ENCODE data around the gene LHX4. TPM values are rescaled to one million over a fixed set of nuclear protein-coding genes. Genes with fewer than 3 reads are reported as not detected.

Gene LHX4
- total and polyA plus RNA-seq, 2 of the 4 experiments (the other 2 are of a cell fraction), result 0.05 to 0.18 TPM

- CTCF ChIA-PET, result no interaction called here
- TF ChIP-seq RAD21 (IDR thresholded peaks at IDR 0.05; ENCODE audit: low read length) (no peak), RCOR1 (IDR thresholded peaks at IDR 0.05; ENCODE audit: insufficient replicate concordance, low read length) (no peak), CHD1 (IDR thresholded peaks at IDR 0.05; ENCODE audit: low read depth, low read length) (no peak)
- Histone ChIP-seq H2BK120ac (ENCODE audit: low read depth, low read length) (no peak overlapping the region), H3K4me3 (ENCODE audit: insufficient read depth, low read depth, low read length) (no peak overlapping the region), H3K14ac (replicated peaks; ENCODE audit: low read depth, low read length) (no peak overlapping the region), H3K79me1 (ENCODE audit: low read depth in 1 of 2, low read length in 2 of 2) (no peaks in the 10 kb centered on the region), H3K9ac (ENCODE audit: low read depth, low read length) (no peak overlapping the region), H2BK15ac (ENCODE audit: low read depth, low read length) (no peak overlapping the region), H2AK5ac (ENCODE audit: low read depth, low read length) (no peak overlapping the region), H3K27ac (ENCODE audit: insufficient read depth, low read length) (no peak overlapping the region), H3K9me1 (ENCODE audit: insufficient read depth, low read length) (peaks cover 4% of the 10 kb centered on the region; the same call in 1 of the 2 replicates), H3K23ac (ENCODE audit: low read depth, low read length) (no peak overlapping the region), H2AK9ac (replicated peaks; ENCODE audit: low read depth, low read length, poor library complexity) (no peak overlapping the region), H4K5ac (ENCODE audit: low read depth, low read length) (no peak overlapping the region), H3K56ac (ENCODE audit: extremely low read depth, insufficient read depth, low read length) (no peak overlapping the region), H2AFZ (replicated peaks; ENCODE audit: low read length, poor library complexity) (no peak overlapping the region), H3K4me1 (ENCODE audit: control insufficient read depth, insufficient read depth, low read length) (peaks cover 4% of the 10 kb centered on the region; the same call in 1 of the 2 replicates), H3K4ac (ENCODE audit: low read depth, low read length) (no peak overlapping the region), H3K4me2 (ENCODE audit: low read depth, low read length) (no peak overlapping the region), H3K9me3 (ENCODE audit: control insufficient read depth, insufficient read depth, low read length) (no peaks in the 10 kb centered on the region), H4K20me1 (ENCODE audit: insufficient read depth, low read length) (no peaks in the 10 kb centered on the region), H4K8ac (ENCODE audit: low read depth in 2 of 2, low read length in 2 of 2) (no peak overlapping the region), H3K18ac (ENCODE audit: low read depth, low read length) (no peak overlapping the region), H3K27me3 (ENCODE audit: control insufficient read depth, insufficient read depth, low read length) (peaks cover 20% of the 10 kb centered on the region), H2BK5ac (ENCODE audit: low read depth, low read length, poor library complexity, severe bottlenecking) (no peak overlapping the region), H4K91ac (ENCODE audit: insufficient read depth, low read depth, low read length) (no peak overlapping the region), H2BK20ac (ENCODE audit: low read depth, low read length) (no peak overlapping the region), H3K36me3 (ENCODE audit: control insufficient read depth, insufficient read depth, low read length) (no peaks in the 10 kb centered on the region)
- intact Hi-C loops (cut with micrococcal nuclease), result no loop called here
- ATAC-seq (ENCODE audit: low read depth), result no peak
- dilution Hi-C loops (cut with HindIII; ENCODE audit: low sequenced_read_pairs, unreplicated experiment), result no loop called here
- no TSS peak for BruUV-seq (replicated peaks)
- in situ Hi-C loops (cut with MboI; ENCODE audit: low sequenced_read_pairs), result no loop called here
- DNase-seq, result peak; percentile 37
- no CpG with 5 or more reads among the region's 3 CpGs for WGBS, 2 experiments (ENCODE audit: extremely low coverage in 2 of 2, insufficient read length in 1 of 2)
- POLR2A ChIA-PET (ENCODE audit: unreplicated experiment), result no interaction called here
Observed at GRCh38 chr1:180247061-180247460, 17.0 kb downstream of the LHX4 start.

Data from IMR-90 (cell line).